Chondrocyte (in vitro differentiated cells): ENCODE measurements around the gene CLCN7. TPM values are rescaled to one million over a fixed set of nuclear protein-coding genes. Genes with fewer than 3 reads are reported as not detected.

Experiments
- DNase-seq: peaks from one replicate; pipeline ENCODE4 v3.0.0; 2021; ENCODE audit warnings: mixed read lengths, low spot score
- H3K27ac Mint-ChIP-seq: one replicate; pipeline ENCODE4 v1.8.0; 2021; ENCODE audit warnings: mild to moderate bottlenecking, moderate library complexity, mixed read lengths; ENCODE audit not compliant: unreplicated experiment
- H3K27me3 Mint-ChIP-seq: 2 replicates; pipeline ENCODE4 v1.8.0; 2021; ENCODE audit warnings: low read depth, mixed read lengths
- H3K36me3 Mint-ChIP-seq: 2 replicates; pipeline ENCODE4 v1.8.0; 2021; ENCODE audit warnings: low read depth, mixed read lengths
- H3K4me1 Mint-ChIP-seq: 2 replicates; pipeline ENCODE4 v1.8.0; 2021; ENCODE audit warnings: low read depth, mild to moderate bottlenecking, mixed read lengths
- H3K4me3 Mint-ChIP-seq: one replicate; pipeline ENCODE4 v1.8.0; 2021; ENCODE audit warnings: mild to moderate bottlenecking, moderate library complexity, mixed read lengths; ENCODE audit not compliant: unreplicated experiment
- H3K9me3 Mint-ChIP-seq: 2 replicates; pipeline ENCODE4 v1.8.0; 2021; ENCODE audit warnings: low read depth, mixed read lengths
- total RNA-seq: library from RNA; stranded (reverse); gene quantifications from 3 replicates; pipeline ENCODE4 v1.2.1, GENCODE V29; 2021
- TF ChIP-seq, protein P1 (sequence below): fragments of 200-600 bp; sonication (generic); IDR thresholded peaks from 2 replicates; pipeline ENCODE4 v1.5.0; 2021; ENCODE audit warnings: antibody characterized with exemption, mild to moderate bottlenecking, moderate library complexity

The CLCN7 gene
- total RNA-seq, 1 donor from 2014 or later: 97.0 TPM

GRCh38 chr16:1439058-1439698 lies 35.6 kb downstream of the CLCN7 start:
- TF ChIP-seq, protein P1, sequence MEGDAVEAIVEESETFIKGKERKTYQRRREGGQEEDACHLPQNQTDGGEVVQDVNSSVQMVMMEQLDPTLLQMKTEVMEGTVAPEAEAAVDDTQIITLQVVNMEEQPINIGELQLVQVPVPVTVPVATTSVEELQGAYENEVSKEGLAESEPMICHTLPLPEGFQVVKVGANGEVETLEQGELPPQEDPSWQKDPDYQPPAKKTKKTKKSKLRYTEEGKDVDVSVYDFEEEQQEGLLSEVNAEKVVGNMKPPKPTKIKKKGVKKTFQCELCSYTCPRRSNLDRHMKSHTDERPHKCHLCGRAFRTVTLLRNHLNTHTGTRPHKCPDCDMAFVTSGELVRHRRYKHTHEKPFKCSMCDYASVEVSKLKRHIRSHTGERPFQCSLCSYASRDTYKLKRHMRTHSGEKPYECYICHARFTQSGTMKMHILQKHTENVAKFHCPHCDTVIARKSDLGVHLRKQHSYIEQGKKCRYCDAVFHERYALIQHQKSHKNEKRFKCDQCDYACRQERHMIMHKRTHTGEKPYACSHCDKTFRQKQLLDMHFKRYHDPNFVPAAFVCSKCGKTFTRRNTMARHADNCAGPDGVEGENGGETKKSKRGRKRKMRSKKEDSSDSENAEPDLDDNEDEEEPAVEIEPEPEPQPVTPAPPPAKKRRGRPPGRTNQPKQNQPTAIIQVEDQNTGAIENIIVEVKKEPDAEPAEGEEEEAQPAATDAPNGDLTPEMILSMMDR: no peak
- H3K27me3 Mint-ChIP-seq: no peaks in the 10 kb centered on the region
- peaks cover 1% of the 10 kb centered on the region for H3K36me3 Mint-ChIP-seq
- H3K4me3 Mint-ChIP-seq: no peak overlapping the region
- DNase-seq: no peak
- no peaks in the 10 kb centered on the region for H3K9me3 Mint-ChIP-seq
- no peaks in the 10 kb centered on the region for H3K4me1 Mint-ChIP-seq
- H3K27ac Mint-ChIP-seq: no peak overlapping the region

GRCh38 chr16:1438229-1439057 lies 36.4 kb downstream of the CLCN7 start:
- Mint-ChIP-seq H3K36me3 (peaks cover 1% of the 10 kb centered on the region), H3K9me3 (no peaks in the 10 kb centered on the region), H3K27me3 (no peaks in the 10 kb centered on the region), H3K4me1 (no peaks in the 10 kb centered on the region), H3K4me3 (no peak overlapping the region), H3K27ac (no peak overlapping the region)
- TF ChIP-seq, protein P1: no peak
- DNase-seq: no peak

- H3K36me3 Mint-ChIP-seq: peaks cover 1% of the 10 kb centered on the region
- H3K4me1 Mint-ChIP-seq: no peaks in the 10 kb centered on the region
- H3K27ac Mint-ChIP-seq: no peak overlapping the region
- H3K9me3 Mint-ChIP-seq: no peaks in the 10 kb centered on the region
- no peak for DNase-seq
- TF ChIP-seq, protein P1: no peak
- H3K27me3 Mint-ChIP-seq: no peaks in the 10 kb centered on the region
- no peak overlapping the region for H3K4me3 Mint-ChIP-seq
Observed at GRCh38 chr16:1437606-1438005, 37.2 kb downstream of the CLCN7 start.

DNA sequence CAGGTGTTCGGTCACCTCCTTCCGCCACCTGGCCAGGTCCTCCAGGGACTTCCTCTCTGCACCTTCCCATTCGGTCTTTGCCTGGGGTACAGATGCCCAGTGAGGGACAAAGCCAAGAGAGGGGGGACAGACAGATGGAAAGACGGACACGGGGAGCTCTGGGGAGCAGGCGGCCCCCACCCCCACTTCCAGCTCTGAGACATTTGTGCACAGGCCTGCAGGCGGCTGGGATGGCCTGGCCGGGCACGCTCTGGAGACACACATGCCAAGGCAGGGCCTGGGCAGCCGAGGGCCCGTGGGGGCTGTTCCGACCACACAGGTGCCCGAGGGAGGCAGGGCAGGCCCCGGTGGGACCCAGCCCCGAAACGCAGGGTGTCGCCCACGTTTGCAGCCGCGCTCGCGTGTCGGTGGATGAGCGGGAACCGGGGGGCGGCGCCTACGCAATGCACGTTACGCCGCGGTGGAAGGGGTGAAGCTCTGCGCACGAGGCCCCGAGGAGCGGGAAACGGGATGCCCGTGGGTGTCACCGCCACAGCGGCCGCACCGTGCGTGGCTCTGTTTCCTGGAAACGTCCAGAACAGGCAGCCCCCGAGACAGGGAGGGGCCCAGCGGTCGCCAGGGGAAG lies 38.0 kb downstream of the CLCN7 start:
- peaks cover 1% of the 10 kb centered on the region for H3K36me3 Mint-ChIP-seq
- no peaks in the 10 kb centered on the region for H3K9me3 Mint-ChIP-seq

More for the DNA sequence above, 38.0 kb downstream of the CLCN7 start:
- TF ChIP-seq, protein P1: no peak
- peaks cover 4% of the 10 kb centered on the region for H3K27me3 Mint-ChIP-seq
- H3K4me3 Mint-ChIP-seq: no peak overlapping the region
- H3K27ac Mint-ChIP-seq: no peak overlapping the region
- H3K4me1 Mint-ChIP-seq: no peaks in the 10 kb centered on the region
- no peak for DNase-seq
